Spleen (tissue), 7 donors: ENCODE data around the gene GPT2.

Experiments used
- CTCF ChIP-seq, 11 experiments: fragments of 200-600 bp in 7 of 11; fragments of 450-650 bp in 4 of 11; sonication (generic) in 4 of 11; IDR thresholded peaks in 8 of 11; conservative IDR thresholded peaks in 3 of 11; 1 replicate in 7 of 11; 2 replicates in 4 of 11; pipeline versions ENCODE4 v1.4.0 to v1.8.0; 2016 to 2021; ENCODE audit warnings: antibody characterized with exemption in 11 of 11, inconsistent platforms in 4 of 11, mild to moderate bottlenecking in 1 of 11
- POLR2A ChIP-seq, 3 donors: fragments of 450-650 bp; IDR thresholded peaks; one replicate each; pipeline ENCODE4 v1.5.1; 2017; ENCODE audit warnings: antibody characterized with exemption in 3 of 3, mild to moderate bottlenecking in 1 of 3
- donor health status: DM: no; HTN: no; CAD: no; lungs with moderate emphysema.
- donor health status: DM: no; HTN: no; CAD: no.
- donor health status: DM: no; HTN: no; CAD: no.

GRCh38 chr16:46949241-46949892 lies 65.2 kb downstream of the GPT2 start:
- TF ChIP-seq POLR2A (IDR thresholded peaks at IDR 0.05) (no peak), CTCF (IDR thresholded peaks at IDR 0.05 in 8 of 11, conservative IDR thresholded peaks at IDR 0.05 in 3 of 11) (no peak)
